KOPT-K1 (cell line): ENCODE measurements around the gene OVOL1.
"Not testable (repeated sequence)": the region's sequence is repeated elsewhere in the genome, so short reads cannot be mapped to it uniquely, and the experiment has no call there.

Source experiments
- H3K27ac ChIP-seq: fragments of 200-600 bp; sonication (generic); 2 replicates; pipeline ENCODE4 v1.5.1; 2016; ENCODE audit warnings: antibody characterized with exemption, mild to moderate bottlenecking, low read depth, low read length; ENCODE audit not compliant: poor library complexity, severe bottlenecking
- H3K36me3 ChIP-seq: fragments of 200-600 bp; sonication (generic); 2 replicates; pipeline ENCODE4 v1.5.1; 2017; ENCODE audit warnings: antibody characterized with exemption, mild to moderate bottlenecking, low read length, moderate library complexity; ENCODE audit not compliant: insufficient read depth
- H3K9me3 ChIP-seq: fragments of 200-600 bp; sonication (generic); 2 replicates; pipeline ENCODE4 v1.5.1; 2017; ENCODE audit warnings: antibody characterized with exemption, low read length, mild to moderate bottlenecking; ENCODE audit not compliant: insufficient read depth, poor library complexity, severe bottlenecking

OVOL1 gene

DNA sequence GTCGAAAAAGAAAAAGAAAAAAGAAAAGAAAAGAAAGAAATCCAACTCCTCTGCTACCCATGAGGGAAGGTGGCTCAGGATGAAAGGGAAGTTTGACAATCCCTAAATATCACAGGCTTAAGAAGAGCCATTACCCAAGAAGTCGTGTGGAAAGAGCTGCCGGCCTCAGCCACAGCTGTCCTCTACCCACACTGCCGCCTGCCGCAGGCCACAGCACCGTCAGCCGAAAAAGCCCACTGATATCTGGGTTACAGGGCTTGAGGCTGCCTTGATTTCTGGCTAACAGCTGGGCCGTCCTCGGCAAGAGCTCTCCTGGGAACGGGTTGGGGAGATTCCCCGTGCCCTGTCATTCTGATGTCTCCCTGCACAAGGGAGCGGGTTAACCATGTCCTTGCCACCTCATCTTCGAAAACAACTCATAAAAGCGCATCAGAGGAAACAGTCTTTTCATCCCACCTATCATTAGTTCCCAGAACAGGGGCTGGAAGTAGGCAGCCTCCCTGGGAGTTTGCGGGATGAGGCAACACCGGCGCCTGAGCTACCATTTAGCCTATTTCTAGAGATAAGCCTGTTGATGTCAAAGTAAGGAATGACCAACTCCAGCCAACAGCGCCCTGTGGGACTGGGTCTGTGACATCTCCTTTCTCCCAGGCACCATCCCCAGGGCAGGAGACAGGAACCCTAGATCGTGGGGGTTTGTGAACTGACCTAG is 25.1 kb downstream of the OVOL1 start:
- Histone ChIP-seq H3K27ac (no peak overlapping the region), H3K9me3 (no peaks in the 10 kb centered on the region), H3K36me3 (no peaks in the 10 kb centered on the region)

DNA sequence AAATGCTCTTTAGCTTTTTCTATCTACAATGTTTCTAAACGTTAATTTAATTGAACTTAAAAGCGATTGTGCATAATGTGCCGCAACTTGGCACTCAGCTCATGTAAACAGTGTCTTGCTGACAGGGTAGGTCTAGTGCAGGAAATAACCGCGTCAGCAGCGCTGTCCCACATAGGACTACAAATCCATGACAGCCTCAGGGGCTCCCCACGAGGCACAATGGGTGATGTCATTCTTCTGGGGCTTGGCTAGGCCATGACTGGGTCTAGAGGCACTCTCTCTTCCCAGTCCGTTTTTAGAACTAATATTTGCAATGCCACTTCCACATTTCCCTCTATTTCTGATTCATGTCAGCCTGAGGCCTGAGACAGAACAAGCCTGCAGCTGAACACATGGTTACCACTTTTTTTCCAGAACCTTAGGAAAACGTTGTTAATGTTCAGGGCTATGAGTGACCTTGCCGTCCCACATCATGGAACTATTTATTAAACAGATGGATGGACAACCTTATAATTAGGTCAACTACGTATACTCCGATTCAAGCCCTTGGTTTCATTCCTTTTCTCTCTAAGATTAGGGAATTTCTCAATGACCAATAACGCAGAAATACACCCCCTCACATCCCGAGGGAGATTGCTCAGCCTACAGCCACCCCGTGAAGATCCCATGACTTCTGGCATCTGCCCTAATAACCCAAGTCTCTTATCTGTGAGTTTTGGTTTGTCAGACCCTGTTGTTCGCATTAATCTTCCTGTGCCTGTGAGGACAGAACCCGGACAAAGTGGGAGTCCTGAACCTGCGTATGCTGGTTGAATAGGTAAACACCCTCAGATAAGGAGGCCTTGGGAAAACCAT is 27.5 kb downstream of the OVOL1 start:
- Histone ChIP-seq H3K9me3 (no peaks in the 10 kb centered on the region), H3K27ac (no peak overlapping the region), H3K36me3 (no peaks in the 10 kb centered on the region)

DNA sequence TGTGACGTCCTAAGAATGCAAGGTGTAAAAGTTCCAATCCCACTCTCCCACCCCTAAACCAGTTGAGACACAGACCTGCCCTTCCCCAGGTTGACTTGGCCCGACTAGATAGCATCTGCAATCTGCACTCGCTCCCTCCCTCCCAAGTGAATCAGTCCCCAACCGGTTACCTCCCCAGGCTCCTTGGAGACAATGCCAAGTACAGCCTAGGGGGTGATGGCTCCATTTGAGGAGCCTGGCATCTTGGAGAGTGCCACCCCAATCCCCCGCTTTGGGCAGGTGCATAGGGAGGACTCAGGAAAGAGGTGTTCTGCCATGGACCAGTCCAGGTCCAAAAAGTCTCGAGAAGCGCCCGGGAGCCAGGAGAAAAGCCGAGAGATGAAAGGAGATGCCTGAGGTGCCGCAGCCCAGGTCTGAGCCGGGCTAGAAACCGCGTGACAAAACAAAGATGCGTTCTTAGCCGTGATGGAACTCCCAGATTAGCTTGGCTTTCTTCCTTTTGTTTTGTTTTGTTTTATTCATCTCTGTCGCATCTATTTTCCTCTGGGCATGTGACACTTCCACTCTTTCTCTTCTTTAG is 28.2 kb downstream of the OVOL1 start:
- Histone ChIP-seq H3K27ac (no peak overlapping the region), H3K9me3 (no peaks in the 10 kb centered on the region), H3K36me3 (no peaks in the 10 kb centered on the region)

DNA sequence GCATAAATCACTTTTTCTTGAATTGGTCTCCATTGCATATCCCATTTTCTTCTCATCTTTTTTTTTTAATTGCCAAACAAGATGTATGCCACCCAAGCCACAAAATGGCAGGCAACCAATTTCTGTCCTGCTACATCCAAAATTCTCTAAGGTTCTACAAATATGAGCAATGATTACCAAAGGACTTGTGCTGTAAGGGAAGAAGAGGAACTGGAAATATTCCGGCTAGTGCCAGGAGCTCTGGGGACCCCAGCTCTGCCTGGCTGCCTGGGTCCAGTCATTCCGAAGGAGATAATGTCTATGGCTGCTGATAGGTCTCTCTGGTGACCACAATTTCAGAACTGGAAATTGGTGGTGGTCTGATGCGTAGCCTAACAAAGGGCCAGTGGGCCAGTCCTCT is 29.8 kb downstream of the OVOL1 start:
- Histone ChIP-seq H3K9me3 (no peaks in the 10 kb centered on the region), H3K27ac (no peak overlapping the region), H3K36me3 (no peaks in the 10 kb centered on the region)

DNA sequence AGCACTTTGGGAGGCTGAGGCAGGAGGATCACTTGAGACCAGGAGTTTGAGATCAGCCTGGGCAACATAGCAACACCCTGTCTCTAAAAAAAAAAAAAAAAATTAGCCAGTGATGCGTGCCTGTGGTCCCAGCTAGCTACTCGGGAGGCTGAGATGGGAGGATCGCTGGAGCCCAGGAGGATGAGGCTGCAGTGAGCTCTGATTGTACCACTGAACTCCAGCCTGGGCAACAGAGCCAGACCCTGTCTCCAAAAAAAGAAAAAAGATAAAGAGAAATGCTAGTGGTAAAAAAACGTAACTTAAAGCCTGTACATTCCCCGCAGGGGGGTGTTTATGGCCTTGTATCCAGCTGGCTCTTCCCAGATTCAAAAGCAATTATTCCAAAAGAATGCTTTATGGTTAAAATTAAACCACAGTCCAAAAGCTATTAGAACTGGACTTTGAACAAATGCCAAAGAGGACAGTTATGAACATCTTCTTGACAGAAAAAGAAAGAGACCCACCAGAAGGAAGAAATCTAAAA is 30.5 kb downstream of the OVOL1 start:
- Histone ChIP-seq H3K36me3 (no peaks in the 10 kb centered on the region), H3K9me3 (no peaks in the 10 kb centered on the region), H3K27ac (no peak overlapping the region)

DNA sequence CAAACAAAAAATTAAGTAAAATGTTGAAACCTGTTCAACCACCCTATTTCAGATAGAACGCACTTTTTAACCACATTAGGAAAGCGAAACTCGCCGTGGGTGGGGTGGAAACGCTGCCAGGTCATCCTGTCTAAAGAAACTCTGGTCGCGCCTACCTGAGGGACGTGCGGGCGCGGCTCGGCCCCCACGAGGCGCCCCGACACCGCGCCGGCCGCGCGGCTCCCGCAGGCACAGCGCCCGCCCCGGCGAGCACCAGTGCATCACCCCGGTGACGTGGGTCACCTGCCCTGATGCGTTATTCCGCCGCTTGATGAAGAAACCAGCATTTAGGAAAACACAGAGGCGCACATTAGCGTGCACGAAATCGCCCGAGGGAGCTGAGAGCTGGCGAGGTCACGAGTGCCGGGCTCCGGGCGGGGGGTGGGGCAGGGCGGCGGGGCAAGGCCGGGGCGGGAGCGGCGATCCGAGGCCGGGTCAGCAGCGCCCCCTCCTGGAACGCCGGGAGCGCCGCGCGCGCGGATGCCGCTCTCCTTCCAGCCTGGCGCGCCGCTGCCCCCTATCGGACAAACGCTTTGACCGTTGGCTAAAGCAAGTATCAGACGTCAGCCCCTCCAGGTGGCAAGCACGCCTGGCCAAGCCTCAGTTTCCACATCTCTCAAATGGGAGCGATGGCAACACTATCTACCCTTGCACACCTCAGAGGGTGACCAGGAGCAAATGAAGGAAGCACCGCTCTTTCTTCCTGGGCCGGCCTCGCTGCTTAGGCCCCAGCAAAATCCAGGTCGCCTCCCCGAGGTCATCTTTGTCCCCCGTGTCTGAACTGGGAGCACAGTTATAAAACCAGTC is 31.2 kb downstream of the OVOL1 start:
- Histone ChIP-seq H3K27ac (peak overlapping the region; percentile 31), H3K36me3 (no peaks in the 10 kb centered on the region), H3K9me3 (no peaks in the 10 kb centered on the region)

DNA sequence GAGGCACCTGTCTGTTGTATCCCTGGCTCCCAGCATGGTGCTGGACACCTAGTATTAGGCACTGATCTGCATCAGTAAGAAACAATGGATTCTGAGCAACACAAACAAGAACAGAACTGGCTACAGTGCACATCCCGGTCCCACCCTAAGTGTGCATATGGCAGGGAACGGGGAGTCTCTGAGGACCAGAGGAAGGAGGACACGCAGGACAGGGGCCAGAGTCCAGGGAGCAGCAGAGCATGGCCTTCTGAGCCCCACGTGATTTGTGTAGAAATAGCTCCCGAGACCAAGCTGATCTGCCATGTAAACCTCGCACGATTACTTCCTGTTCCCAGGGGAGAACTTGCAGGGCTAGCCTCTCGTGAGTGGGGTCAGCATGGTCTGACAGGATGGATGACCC is 34.2 kb downstream of the OVOL1 start:
- Histone ChIP-seq H3K36me3 (no peaks in the 10 kb centered on the region), H3K9me3 (no peaks in the 10 kb centered on the region), H3K27ac (no peak overlapping the region)

DNA sequence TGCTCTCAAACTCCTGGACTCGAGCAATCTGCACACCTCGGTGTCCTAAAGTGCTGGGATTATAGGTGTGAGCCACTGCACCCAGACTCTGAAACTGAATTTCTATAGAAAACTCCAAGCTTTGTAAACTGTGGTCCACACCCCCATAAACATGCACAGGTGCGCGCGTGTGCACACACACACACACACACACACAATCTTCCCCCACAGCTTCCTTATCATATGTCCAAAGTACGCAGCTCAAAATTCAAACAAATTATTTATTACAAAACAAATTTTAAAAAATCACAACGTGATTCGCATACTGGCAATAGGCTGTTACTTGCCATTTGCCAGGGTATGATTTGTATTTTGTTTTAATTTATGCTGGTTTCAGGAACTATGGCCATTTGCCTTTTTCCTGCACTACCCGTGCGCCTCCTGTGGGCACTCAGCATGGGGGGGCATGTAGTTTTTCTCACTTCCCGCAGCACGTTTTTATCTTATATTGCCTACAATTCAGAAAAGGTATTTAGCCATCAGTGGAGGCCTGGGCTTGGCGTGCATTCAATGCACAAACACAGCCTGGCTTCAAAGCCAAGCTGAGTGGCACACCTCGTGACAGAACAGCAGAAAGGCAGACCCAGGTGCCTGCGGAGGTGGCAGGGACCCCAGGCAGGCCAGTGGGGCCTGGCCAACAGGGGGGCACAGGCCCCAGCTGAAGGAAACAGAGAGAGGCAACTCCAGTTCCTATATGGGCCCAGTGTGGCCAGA is 36.1 kb downstream of the OVOL1 start:
- Histone ChIP-seq H3K27ac (no peak overlapping the region), H3K36me3 (no peaks in the 10 kb centered on the region), H3K9me3 (no peaks in the 10 kb centered on the region)

DNA sequence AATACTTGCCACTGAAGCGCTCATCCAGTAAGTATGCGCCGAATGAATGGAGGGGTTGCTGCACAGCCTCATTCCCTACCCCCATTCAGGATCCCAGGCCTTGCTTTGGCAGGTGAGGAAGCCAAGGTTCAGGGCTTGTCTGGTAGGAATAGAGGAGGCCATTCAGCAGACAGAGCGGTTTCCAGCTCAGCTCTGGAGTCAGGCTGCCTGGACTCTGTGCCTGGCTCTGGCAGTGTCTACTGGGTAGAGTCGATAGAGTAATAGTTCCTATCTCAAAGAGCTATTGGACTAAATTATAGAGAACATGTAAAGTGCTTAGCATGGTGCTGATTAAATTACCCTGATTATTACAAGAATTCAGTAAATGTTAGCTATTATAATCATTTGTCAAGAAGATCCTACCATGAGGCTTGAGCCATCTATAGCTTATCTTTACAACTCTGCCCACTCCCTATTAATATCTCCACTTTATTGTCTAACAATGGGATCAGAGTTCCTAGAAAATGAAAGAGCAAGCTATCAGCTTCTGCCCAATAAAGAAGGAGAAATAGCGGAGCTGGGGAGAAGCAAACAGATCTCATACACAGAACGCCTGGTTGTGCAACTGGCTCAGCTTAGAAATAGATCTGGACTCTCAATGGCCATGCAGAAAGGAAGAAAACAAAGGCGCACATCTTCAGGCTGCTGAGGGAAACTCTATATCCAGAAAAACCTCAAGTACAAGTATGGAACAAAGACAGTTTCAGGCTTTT is 40.3 kb downstream of the OVOL1 start:
- no peak overlapping the region for H3K27ac ChIP-seq
- H3K9me3 ChIP-seq, result no peaks in the 10 kb centered on the region

DNA sequence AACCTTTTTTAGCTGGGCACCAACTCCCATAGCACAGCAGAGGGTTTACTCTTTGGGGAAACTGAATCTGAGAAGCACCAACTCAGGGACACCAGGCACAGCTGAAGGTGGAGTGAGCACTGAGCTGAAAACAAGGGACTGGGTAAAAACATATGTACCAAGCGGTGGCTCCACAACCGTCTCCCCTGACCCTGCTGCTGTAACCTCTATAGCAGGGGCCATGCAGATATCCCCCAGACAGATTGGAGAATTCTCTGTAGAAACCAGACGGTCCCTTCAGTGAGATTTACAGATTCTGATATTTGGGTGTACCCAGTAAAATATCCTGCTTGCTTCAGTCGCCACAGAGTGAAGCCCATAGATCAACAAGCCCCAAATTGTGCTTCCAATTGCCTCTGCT is 42.6 kb downstream of the OVOL1 start:
- Histone ChIP-seq H3K36me3 (no peaks in the 10 kb centered on the region), H3K27ac (no peak overlapping the region), H3K9me3 (no peaks in the 10 kb centered on the region)

More for the DNA sequence above, 40.3 kb downstream of the OVOL1 start:
- H3K36me3 ChIP-seq, result no peaks in the 10 kb centered on the region

DNA sequence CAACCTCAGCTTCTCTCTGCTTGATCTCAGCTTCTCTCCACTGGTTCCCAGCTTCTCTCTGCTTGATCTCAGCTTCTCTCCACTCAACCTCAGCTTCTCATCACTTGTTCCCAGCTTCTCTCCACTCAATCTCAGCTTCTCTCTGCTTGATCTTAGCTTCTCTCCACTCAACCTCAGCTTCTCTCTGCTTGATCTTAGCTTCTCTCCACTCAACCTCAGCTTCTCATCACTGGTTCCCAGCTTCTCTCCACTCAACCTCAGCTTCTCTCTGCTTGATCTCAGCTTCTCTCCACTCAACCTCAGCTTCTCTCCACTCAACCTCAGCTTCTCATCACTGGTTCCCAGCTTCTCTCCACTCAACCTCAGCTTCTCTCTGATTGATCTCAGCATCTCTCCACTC is 45.4 kb downstream of the OVOL1 start:
- not testable (repeated sequence) for H3K9me3 ChIP-seq, H3K27ac ChIP-seq, H3K36me3 ChIP-seq

DNA sequence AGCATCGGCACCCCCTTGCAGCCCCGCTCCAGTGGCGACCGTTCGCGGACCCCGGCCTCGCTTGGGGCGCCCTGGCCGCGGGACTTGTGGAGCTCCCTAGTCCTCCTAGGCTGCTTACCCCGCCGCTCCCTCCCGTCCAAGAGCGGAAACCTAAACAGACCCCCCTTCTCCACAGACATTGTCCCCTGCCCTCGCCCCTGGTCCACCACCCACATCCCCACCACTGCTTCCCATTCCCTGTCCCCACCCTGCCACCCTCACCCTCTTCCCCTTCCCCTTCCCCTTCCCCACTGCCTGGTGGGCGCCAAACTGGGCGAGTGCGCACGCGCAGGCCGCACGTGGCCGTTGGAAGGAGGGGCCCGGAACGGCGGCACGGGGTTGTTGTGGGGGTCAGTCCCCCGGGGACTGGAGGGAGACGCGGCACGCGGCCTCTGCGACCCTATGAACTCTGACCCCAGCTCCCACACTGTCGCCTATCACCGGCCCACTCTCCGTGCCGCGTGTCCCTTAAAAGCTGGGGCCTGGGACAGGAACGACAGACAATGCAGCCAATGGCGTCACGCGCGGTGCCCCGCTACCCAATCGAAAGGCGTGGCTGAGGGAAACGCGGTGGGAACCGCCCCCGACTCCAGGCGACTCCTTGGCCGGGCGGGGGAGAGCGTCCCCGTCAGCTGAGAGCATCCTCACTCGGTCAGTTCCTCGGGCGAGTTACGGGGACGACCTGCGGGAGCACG is 46.6 kb downstream of the OVOL1 start, which contains the start of gene SNX32:
Gene SNX32 (plus strand): TSS at position 667 of the 734 bp plus-strand sequence. CDS start 103 bp downstream, outside the sequence.
- Histone ChIP-seq H3K36me3 (no peaks in the 10 kb centered on the region), H3K9me3 (no peaks in the 10 kb centered on the region), H3K27ac (no peak within 1 kb of the TSS)

DNA sequence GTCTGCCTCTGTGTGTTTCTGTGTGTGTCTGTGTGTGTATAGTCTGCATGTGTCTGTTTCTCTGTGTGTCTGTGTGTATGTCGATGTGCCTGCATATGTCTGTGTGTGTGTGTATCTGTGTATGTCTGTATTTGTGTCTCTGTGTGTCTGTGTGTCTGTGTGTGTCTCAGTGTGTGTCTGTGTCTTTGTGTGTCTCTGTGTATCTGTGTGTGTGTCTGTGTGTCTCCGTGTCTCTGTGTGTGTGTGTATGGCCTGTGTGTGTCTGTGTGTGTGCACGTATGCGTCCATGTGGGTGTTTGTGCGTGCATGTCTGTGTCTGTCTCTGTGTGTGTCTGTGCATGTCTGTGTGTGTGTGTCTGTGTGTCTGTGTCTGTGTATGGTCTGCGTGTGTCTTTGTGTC is 47.3 kb downstream of the OVOL1 start:
- Histone ChIP-seq H3K27ac (no peak overlapping the region), H3K9me3 (no peaks in the 10 kb centered on the region), H3K36me3 (no peaks in the 10 kb centered on the region)
